Transverse colon (tissue), 4 donors: Measurements from ENCODE around the gene TCOF1. TPM values are rescaled to one million over a fixed set of nuclear protein-coding genes. Genes with fewer than 3 reads are reported as not detected.

ENCODE experiments used
- DNase-seq: peaks from one replicate; pipeline ENCODE4 v3.0.0-alpha.2; 2019
- H3K27ac ChIP-seq, 4 donors: fragments of 200-600 bp; sonication (generic); 2 replicates each; pipeline ENCODE4 v1.5.1; 2016 to 2018; ENCODE audit warnings: inconsistent platforms in 4 of 4
- H3K27me3 ChIP-seq: fragments of 200-600 bp; sonication (generic); 2 replicates; pipeline ENCODE4 v1.5.1; 2017; ENCODE audit warnings: inconsistent platforms
- H3K36me3 ChIP-seq, 4 donors: fragments of 200-600 bp; sonication (generic); 2 replicates each; pipeline ENCODE4 v1.5.1; 2017 to 2019; ENCODE audit warnings: inconsistent platforms in 4 of 4
- H3K4me1 ChIP-seq, 4 donors: fragments of 200-600 bp; sonication (generic); 2 replicates each; pipeline ENCODE4 v1.5.1; 2017 to 2020; ENCODE audit warnings: inconsistent platforms in 4 of 4
- H3K4me3 ChIP-seq, 4 donors: fragments of 200-600 bp; sonication (generic); 1 replicate in 1 of 4; 2 replicates in 3 of 4; pipeline versions ENCODE4 v1.5.1 to v1.6.1; 2017 to 2019; ENCODE audit warnings: inconsistent platforms in 4 of 4
- H3K9me3 ChIP-seq, 2 donors: fragments of 200-600 bp; sonication (generic); 2 replicates each; pipeline ENCODE4 v1.5.1; 2017 to 2019; ENCODE audit warnings: inconsistent platforms in 2 of 2
- EP300 ChIP-seq: sonication (generic); formaldehyde crosslinking; IDR thresholded peaks from one replicate; pipeline ENCODE4 v1.6.1; 2017; ENCODE audit warnings: antibody characterized with exemption, low read depth
- POLR2A ChIP-seq: fragments of 450-650 bp; IDR thresholded peaks from one replicate; pipeline ENCODE4 v1.6.1; 2016; ENCODE audit warnings: antibody characterized with exemption, mild to moderate bottlenecking, moderate library complexity
- POLR2AphosphoS5 ChIP-seq, 3 donors: sonication (generic); formaldehyde crosslinking; IDR thresholded peaks; one replicate each; pipeline ENCODE4 v1.6.1; 2016; ENCODE audit warnings: antibody characterized with exemption in 3 of 3
- WGBS, 2 donors: methylation state at CpG; one replicate each; pipeline ENCODE4 v1.1.5; 2018; ENCODE audit warnings: low coverage in 1 of 2; 5-methylcytosine and 5-hydroxymethylcytosine counted together
- in situ Hi-C, 4 donors: fragments of 200-750 bp; cut with MboI; loops; one replicate each; pipeline versions ENCODE4 v1.15.0 to v1.15.1; 2017; ENCODE audit warnings: low sequenced_read_pairs in 3 of 4, low pct_ligation_motif_present in 1 of 4, low pct_unique_long_range_greater_than_20kb in 1 of 4
- intact Hi-C: fragments of 100-400 bp; cut with DNase I; formaldehyde crosslinking; loops from one replicate; pipeline ENCODE4 v1.15.1; 2023; ENCODE audit warnings: low total_unique reads
- total RNA-seq, 4 donors: library from RNA; depleted of rRNA; stranded (reverse); fragments of >200 nt; gene quantifications; one replicate each; pipeline ENCODE4 v1.1.0, GENCODE V29; 2016
- TF ChIP-seq, protein P1 (sequence below), 5 experiments: fragments of 200-600 bp in 3 of 5; fragments of 450-650 bp in 2 of 5; sonication (generic) in 3 of 5; IDR thresholded peaks; 1 replicate in 2 of 5; 2 replicates in 3 of 5; pipeline ENCODE4 v1.5.1; 2016 to 2017; ENCODE audit warnings: antibody characterized with exemption in 5 of 5, inconsistent platforms in 3 of 5, mild to moderate bottlenecking in 2 of 5, moderate library complexity in 1 of 5

TCOF1 gene
- total RNA-seq, 4 donors from 2014 or later: 12.0 to 87.2 (median 31.3) TPM

DNA sequence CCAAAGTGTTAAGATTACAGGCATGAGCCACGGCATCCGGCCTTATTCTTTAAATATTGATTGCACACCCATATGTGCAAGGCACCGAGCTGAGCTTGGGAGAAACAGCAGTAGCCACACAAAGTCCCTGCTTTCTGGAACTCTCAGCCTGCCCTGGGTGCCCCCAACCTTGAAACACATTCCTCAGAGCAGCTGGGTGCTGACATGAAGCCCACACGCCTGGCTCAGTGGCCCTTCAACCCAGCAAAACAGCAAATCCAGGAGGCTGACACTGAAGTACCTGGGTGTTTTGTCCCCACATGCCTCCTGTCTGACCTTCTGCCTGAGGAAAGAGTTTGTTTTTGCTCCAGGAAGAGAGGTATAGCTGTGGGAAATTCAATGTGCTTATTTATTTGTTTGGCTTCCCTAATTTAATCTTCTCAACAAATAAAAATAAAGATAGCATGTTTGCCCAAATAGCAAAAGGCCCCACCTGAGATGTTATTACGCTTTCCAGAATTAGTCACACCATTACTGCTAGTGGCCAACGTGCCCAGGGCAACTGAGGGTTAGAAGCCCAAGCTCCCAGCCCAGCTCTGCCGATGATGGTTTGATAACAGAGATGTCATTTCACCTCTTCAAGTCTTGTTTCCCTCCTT is 13.4 kb upstream of the TCOF1 start:
- DNase-seq: no peak
- no peaks in the 10 kb centered on the region for H3K9me3 ChIP-seq
- TF ChIP-seq, protein P1, sequence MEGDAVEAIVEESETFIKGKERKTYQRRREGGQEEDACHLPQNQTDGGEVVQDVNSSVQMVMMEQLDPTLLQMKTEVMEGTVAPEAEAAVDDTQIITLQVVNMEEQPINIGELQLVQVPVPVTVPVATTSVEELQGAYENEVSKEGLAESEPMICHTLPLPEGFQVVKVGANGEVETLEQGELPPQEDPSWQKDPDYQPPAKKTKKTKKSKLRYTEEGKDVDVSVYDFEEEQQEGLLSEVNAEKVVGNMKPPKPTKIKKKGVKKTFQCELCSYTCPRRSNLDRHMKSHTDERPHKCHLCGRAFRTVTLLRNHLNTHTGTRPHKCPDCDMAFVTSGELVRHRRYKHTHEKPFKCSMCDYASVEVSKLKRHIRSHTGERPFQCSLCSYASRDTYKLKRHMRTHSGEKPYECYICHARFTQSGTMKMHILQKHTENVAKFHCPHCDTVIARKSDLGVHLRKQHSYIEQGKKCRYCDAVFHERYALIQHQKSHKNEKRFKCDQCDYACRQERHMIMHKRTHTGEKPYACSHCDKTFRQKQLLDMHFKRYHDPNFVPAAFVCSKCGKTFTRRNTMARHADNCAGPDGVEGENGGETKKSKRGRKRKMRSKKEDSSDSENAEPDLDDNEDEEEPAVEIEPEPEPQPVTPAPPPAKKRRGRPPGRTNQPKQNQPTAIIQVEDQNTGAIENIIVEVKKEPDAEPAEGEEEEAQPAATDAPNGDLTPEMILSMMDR (IDR thresholded peaks at IDR 0.05): no peak
- TF ChIP-seq EP300 (no peak), POLR2AphosphoS5 (IDR thresholded peaks at IDR 0.05) (no peak), POLR2A (no peak)
- 60 to 86% methylated on average over 1 to 7 of the region's 7 CpGs for WGBS, 2 donors
- H3K27ac ChIP-seq: no peak overlapping the region
- H3K27me3 ChIP-seq: no peaks in the 10 kb centered on the region
- no peaks in the 10 kb centered on the region for H3K4me1 ChIP-seq
- intact Hi-C loops: no loop called here
- H3K36me3 ChIP-seq: no peaks in the 10 kb centered on the region
- no peak overlapping the region for H3K4me3 ChIP-seq
- in situ Hi-C loops: no loop called here

DNA sequence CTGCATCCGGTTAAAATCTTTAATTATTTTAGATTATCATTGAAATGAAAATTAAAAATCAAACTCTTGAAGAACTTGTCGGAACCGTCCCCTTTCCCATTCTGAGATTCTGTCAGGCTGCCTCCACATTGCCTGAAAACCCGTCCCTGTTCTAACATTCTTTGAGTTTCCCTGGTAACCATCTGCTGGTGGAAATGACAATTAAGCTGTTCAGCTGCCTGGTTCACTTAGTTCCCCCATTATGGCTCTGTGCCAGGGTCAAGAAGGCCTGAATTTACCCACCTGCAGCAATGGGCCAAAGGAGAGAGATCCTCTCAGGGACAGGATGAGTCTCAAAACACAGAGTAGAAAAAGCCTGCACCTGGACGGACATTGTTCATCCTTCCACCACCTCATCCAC is 11.8 kb upstream of the TCOF1 start:
- H3K27me3 ChIP-seq: no peaks in the 10 kb centered on the region
- WGBS, 2 donors: 79 to 86% methylated on average over 3 to 5 of the region's 5 CpGs
- peaks cover 0 to 3% (median under 1%) of the 10 kb centered on the region in 4 donors for H3K4me1 ChIP-seq
- no peak for TF ChIP-seq POLR2A
- TF ChIP-seq EP300: no peak
- TF ChIP-seq, protein P1 (IDR thresholded peaks at IDR 0.05): no peak
- TF ChIP-seq POLR2AphosphoS5 (IDR thresholded peaks at IDR 0.05): no peak
- intact Hi-C loops: no loop called here
- DNase-seq: no peak
- no peak overlapping the region for H3K4me3 ChIP-seq
- no peaks in the 10 kb centered on the region for H3K9me3 ChIP-seq
- no peak overlapping the region for H3K27ac ChIP-seq
- in situ Hi-C loops: no loop called here
- H3K36me3 ChIP-seq: no peaks in the 10 kb centered on the region

DNA sequence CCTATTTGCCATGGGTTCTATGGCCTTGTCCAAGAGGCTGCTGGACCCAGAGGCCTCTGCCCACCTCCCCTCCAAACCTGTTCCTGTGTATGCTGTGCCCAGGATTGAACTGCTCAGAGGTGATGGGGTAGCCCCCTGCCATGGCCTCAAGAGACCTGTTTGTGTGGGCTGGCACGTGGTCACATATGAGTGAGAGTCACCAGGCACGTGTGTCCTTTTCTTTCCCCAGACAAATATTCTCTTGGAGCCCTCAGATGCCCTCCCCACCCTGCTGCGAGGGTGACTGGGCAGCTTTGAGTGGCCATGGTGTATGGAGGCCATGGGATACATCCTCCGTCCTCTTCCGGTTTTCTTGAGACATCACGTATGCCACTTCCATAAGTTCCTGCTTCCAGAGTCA is 10.9 kb upstream of the TCOF1 start:
- no peak for DNase-seq
- WGBS, 2 donors: 81% methylated on average over 6 of the region's 6 CpGs; no CpG with 5 or more reads in 1 of the 2 donors
- TF ChIP-seq POLR2A (no peak), POLR2AphosphoS5 (IDR thresholded peaks at IDR 0.05) (no peak), EP300 (no peak)
- TF ChIP-seq, protein P1 (IDR thresholded peaks at IDR 0.05): no peak
- intact Hi-C loops: no loop called here
- Histone ChIP-seq H3K27me3 (no peaks in the 10 kb centered on the region), H3K27ac (no peak overlapping the region), H3K36me3 (no peaks in the 10 kb centered on the region), H3K9me3 (no peaks in the 10 kb centered on the region), H3K4me1 (peaks cover 0 to 11% (median 4%) of the 10 kb centered on the region in 4 donors), H3K4me3 (no peak overlapping the region)
- in situ Hi-C loops: no loop called here

DNA sequence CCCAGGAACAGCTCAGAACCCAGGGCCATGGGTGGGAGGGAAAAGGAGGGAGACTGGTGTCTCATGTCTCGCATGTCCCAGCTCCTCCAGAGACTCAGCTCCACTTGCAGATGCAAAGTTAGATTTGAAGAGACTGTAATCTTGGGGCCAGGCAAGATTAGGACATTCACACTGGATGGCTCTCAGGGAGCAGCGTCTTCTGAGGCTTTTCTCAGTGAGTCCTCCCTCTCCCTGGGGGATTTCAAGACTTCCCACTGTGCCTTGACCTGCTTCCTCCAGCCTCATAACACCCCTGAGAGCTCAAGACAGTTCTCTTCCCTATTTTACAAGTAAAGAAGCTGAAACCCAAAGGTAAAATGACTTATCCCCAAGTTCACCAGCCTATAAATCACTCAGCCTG is 10.5 kb upstream of the TCOF1 start:
- no peaks in the 10 kb centered on the region for H3K9me3 ChIP-seq
- H3K4me1 ChIP-seq: peaks cover 0 to 11% (median 4%) of the 10 kb centered on the region in 4 donors
- H3K27me3 ChIP-seq: no peaks in the 10 kb centered on the region
- in situ Hi-C loops (no loop called here), intact Hi-C loops (no loop called here)
- DNase-seq: no peak
- no peak for TF ChIP-seq POLR2AphosphoS5 (IDR thresholded peaks at IDR 0.05)
- TF ChIP-seq POLR2A: no peak
- TF ChIP-seq, protein P1 (IDR thresholded peaks at IDR 0.05): no peak
- TF ChIP-seq EP300: no peak
- no peak overlapping the region for H3K27ac ChIP-seq
- no peaks in the 10 kb centered on the region for H3K36me3 ChIP-seq
- WGBS, 2 donors: 85% methylated on average over 2 of the region's 2 CpGs; no CpG with 5 or more reads in 1 of the 2 donors
- H3K4me3 ChIP-seq: no peak overlapping the region
